Right lobe of liver (tissue), 6 donors: ENCODE results near the gene ADRA1B. TPM values are rescaled to one million over a fixed set of nuclear protein-coding genes. Genes with fewer than 3 reads are reported as not detected.
A peak's percentile ranks its signal among the peaks of the same experiment; 100 is the strongest.

Source experiments
- ATAC-seq, 4 donors: fragments of 200-7000 bp; cut with Tn5 transposase; one replicate each; pipeline ENCODE4 v1.9.1; 2020; ENCODE audit warnings: mild to moderate bottlenecking in 4 of 4, moderate library complexity in 4 of 4
- DNase-seq, 3 donors: peaks; one replicate each; pipeline ENCODE4 v3.0.0-alpha.2; 2020
- H3K27ac ChIP-seq, 3 donors: fragments of 200-600 bp; one replicate each; pipeline ENCODE4 v1.8.0; 2022
- H3K27me3 ChIP-seq, 2 donors: fragments of 200-600 bp; one replicate each; pipeline ENCODE4 v1.8.0; 2022
- H3K36me3 ChIP-seq, 4 donors: fragments of 200-600 bp; sonication (generic) in 1 of 4; one replicate each; pipeline versions ENCODE4 v1.5.1 to v1.8.0; 2017 to 2022; ENCODE audit warnings: control low read depth in 1 of 4
- H3K4me1 ChIP-seq, 4 donors: fragments of 200-600 bp; sonication (generic) in 1 of 4; one replicate each; pipeline versions ENCODE4 v1.5.1 to v1.8.0; 2017 to 2022; ENCODE audit warnings: control low read depth in 1 of 4
- H3K4me3 ChIP-seq, 3 donors: fragments of 200-600 bp; one replicate each; pipeline ENCODE4 v1.8.0; 2022
- H3K9me3 ChIP-seq, 4 donors: fragments of 200-600 bp; sonication (generic) in 1 of 4; one replicate each; pipeline versions ENCODE4 v1.5.1 to v1.8.0; 2017 to 2022; ENCODE audit warnings: control low read depth in 1 of 4
- CTCF ChIP-seq, 4 donors: fragments of 200-600 bp in 3 of 4; fragments of 450-650 bp in 1 of 4; IDR thresholded peaks; one replicate each; pipeline versions ENCODE4 v1.5.1 to v1.8.0; 2016 to 2022; ENCODE audit warnings: antibody characterized with exemption in 4 of 4, mild to moderate bottlenecking in 2 of 4
- POLR2A ChIP-seq: fragments of 450-650 bp; IDR thresholded peaks from one replicate; pipeline ENCODE4 v1.6.1; 2017; ENCODE audit warnings: antibody characterized with exemption, mild to moderate bottlenecking
- WGBS: methylation state at CpG from one replicate; pipeline ENCODE4 v1.1.6; 2018; ENCODE audit warnings: low coverage, low lambda C conversion rate; ENCODE audit not compliant: insufficient coverage; ENCODE audit errors: missing lambda C conversion rate; 5-methylcytosine and 5-hydroxymethylcytosine counted together
- intact Hi-C, 2 donors: fragments of 100-400 bp; cut with DNase I; formaldehyde crosslinking; loops; one replicate each; pipeline versions ENCODE4 v1.11.2 to v1.14.1; 2022
- small RNA-seq, 2 experiments: library from RNA; depleted of rRNA; stranded (forward); fragments of <200 nt; gene quantifications; one replicate each; pipeline ENCODE3, GENCODE V24; 2016
- total RNA-seq, 6 experiments: library from RNA; depleted of rRNA in 2 of 6; stranded (reverse); fragments of >200 nt in 2 of 6; fragmentation: NEBNext Ultra II Directional in 3 of 6; extraction: Animal tissue kit (Norgen Biotek cat#: 25700) in 3 of 6; gene quantifications; one replicate each; pipeline versions ENCODE4 v1.1.0 to v1.2.4, GENCODE V29; 2016 to 2023
- donor health status: DM: no; HTN: yes; CAD: no.
- donor health status: DM: no; HTN: no; CAD: no.
- donor health status: DM: no; HTN: no; CAD: no.
- donor health status: DM: no; HTN: yes; CAD: no.
- donor health status: DM: no; HTN: yes; CAD: no.

Gene ADRA1B
- total RNA-seq, 6 experiments from 2014 or later: 7.8 to 17.1 (median 10.2) TPM

GRCh38 chr5:160020266-160020770 lies 104.0 kb downstream of the ADRA1B start:
- peak in 1 of 4 donors; percentile 26 for ATAC-seq
- Histone ChIP-seq H3K27ac (no peak overlapping the region), H3K36me3 (peaks cover 0 to 2% (median 0%) of the 10 kb centered on the region in 4 donors), H3K4me1 (peaks cover 0 to 22% (median 3%) of the 10 kb centered on the region in 4 donors), H3K4me3 (no peak overlapping the region), H3K27me3 (no peaks in the 10 kb centered on the region), H3K9me3 (no peaks in the 10 kb centered on the region)
- TF ChIP-seq CTCF (IDR thresholded peaks at IDR 0.05) (no peak), POLR2A (no peak)
- WGBS: 62% methylated on average over 7 of the region's 7 CpGs
- intact Hi-C loops: loop anchor here in 1 of 2 donors (10.0 kb wide), 1 partner anchor 324 kb away; no protein-coding TSS in a partner anchor
- no peak for DNase-seq

- H3K27me3 ChIP-seq: no peaks in the 10 kb centered on the region
- no peak for TF ChIP-seq POLR2A
- 47% methylated on average over 2 of the region's 4 CpGs for WGBS
- peaks cover 0 to 22% (median 3%) of the 10 kb centered on the region in 4 donors for H3K4me1 ChIP-seq
- DNase-seq (no peak), ATAC-seq (no peak)
- no peaks in the 10 kb centered on the region for H3K9me3 ChIP-seq
- no peak overlapping the region for H3K27ac ChIP-seq
- peaks cover 0 to 4% (median 1%) of the 10 kb centered on the region in 4 donors for H3K36me3 ChIP-seq
- intact Hi-C loops: loop anchor here in 1 of 2 donors (10.0 kb wide), 1 partner anchor 324 kb away; no protein-coding TSS in a partner anchor
- no peak overlapping the region for H3K4me3 ChIP-seq
Measured at GRCh38 chr5:160020964-160021363, 104.7 kb downstream of the ADRA1B start.

DNA sequence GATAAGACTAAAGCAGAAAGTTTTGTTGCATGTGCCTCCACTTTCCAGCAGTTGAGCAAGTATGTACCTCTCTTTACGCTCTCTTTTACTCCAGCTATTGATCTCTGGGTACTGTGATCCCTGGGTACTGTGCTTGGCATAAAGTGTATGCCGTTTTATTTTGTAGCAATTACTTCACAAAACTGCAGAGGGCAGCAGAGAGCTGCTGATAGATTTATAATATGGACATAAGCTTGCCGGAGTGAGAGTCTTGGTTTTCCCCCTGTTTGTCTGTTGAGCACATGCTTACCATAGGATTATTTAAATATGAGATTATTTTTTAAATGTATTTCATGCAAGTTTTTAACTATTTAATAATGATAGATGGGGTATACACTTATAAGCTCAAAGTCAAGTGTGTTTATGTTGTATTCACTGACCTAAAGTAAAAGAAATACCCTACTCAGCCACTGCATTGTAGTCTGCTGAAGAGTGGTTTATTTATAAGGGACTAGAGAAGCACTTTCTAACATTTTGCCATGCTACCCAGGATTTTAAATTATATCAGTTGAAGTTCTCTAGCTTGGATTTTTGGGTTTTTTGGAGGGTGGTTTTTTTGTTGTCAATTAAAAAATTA lies 105.7 kb downstream of the ADRA1B start:
- intact Hi-C loops: loop anchor here in 1 of 2 donors (10.0 kb wide), 1 partner anchor 323 kb away; no protein-coding TSS in a partner anchor

More for the DNA sequence above, 105.7 kb downstream of the ADRA1B start:
- Histone ChIP-seq H3K4me3 (no peak overlapping the region), H3K36me3 (peaks cover 0 to 4% (median 1%) of the 10 kb centered on the region in 4 donors), H3K4me1 (peaks cover 0 to 22% (median 3%) of the 10 kb centered on the region in 4 donors), H3K27ac (no peak overlapping the region), H3K27me3 (no peaks in the 10 kb centered on the region), H3K9me3 (no peaks in the 10 kb centered on the region)
- no peak for TF ChIP-seq POLR2A
- TF ChIP-seq CTCF (IDR thresholded peaks at IDR 0.05): peak; percentile 71 to 90 (median 84)
- ATAC-seq (peak; percentile 97 to 99 (median 98)), DNase-seq (peak in 1 of 3 donors; percentile 58)
- WGBS: 7% methylated on average over 3 of the region's 3 CpGs

Small RNAs within 50 kb of the gene (small RNA-seq; reads per million reads assigned to genes)
- gene RF00019: 0 reads per million in 2 experiments

Other genes with a start within 250 kb of the ADRA1B start
- gene TTC1, start 92.7 kb downstream of the ADRA1B start, total RNA-seq: 10 to 100 TPM; 19.8 to 28.6 (median 24.8) TPM
- 10 to 100 TPM in 3 of 6 experiments, 1 to 10 TPM in 3; 7.4 to 11.8 (median 9.6) TPM for gene PWWP2A, start 203.0 kb downstream of the ADRA1B start, total RNA-seq